SK-N-SH treated with all-trans-retinoic acid at 6 μM for 48 hours (cell line): Measurements from ENCODE around the gene ZNF227.

Experiments used
- ATAC-seq: fragments of 200-7000 bp; cut with Tn5 transposase; 3 replicates; pipeline ENCODE4 v1.9.1; 2020; ENCODE audit warnings: mild to moderate bottlenecking, moderate library complexity
- ARNTL ChIP-seq: fragments of 450-650 bp; formaldehyde crosslinking; IDR thresholded peaks from 2 replicates; pipeline ENCODE4 v1.5.0; 2020; ENCODE audit warnings: low read depth, mild to moderate bottlenecking, moderate library complexity, borderline replicate concordance
- BACH2 ChIP-seq: fragments of 250-450 bp; sonication (Bioruptor Pico); IDR thresholded peaks from 2 replicates; pipeline ENCODE4 v1.9.0; 2021; ENCODE audit warnings: mild to moderate bottlenecking, borderline replicate concordance
- CSDC2 ChIP-seq: fragments of 250-450 bp; sonication (Bioruptor Pico); IDR thresholded peaks from 2 replicates; pipeline ENCODE4 v1.5.0; 2020; ENCODE audit warnings: mild to moderate bottlenecking, moderate library complexity
- ESRRG ChIP-seq: fragments of 250-450 bp; sonication (Bioruptor Pico); IDR thresholded peaks from 2 replicates; pipeline ENCODE4 v1.6.1; 2021; ENCODE audit warnings: mild to moderate bottlenecking
- GLIS3 ChIP-seq: fragments of 250-450 bp; sonication (Bioruptor Pico); IDR thresholded peaks from 2 replicates; pipeline ENCODE4 v1.5.0; 2020; ENCODE audit warnings: mild to moderate bottlenecking, moderate library complexity
- ISL1 ChIP-seq: fragments of 250-450 bp; sonication (Bioruptor Pico); IDR thresholded peaks from 2 replicates; pipeline ENCODE4 v2.1.2; 2022; ENCODE audit warnings: mild to moderate bottlenecking, moderate library complexity
- OSR1 ChIP-seq: fragments of 250-450 bp; sonication (Bioruptor Pico); IDR thresholded peaks from 2 replicates; pipeline ENCODE4 v1.8.0; 2022; ENCODE audit warnings: moderate library complexity, mild to moderate bottlenecking, inconsistent platforms
- PPARA ChIP-seq: fragments of 250-450 bp; sonication (Bioruptor Pico); IDR thresholded peaks from 2 replicates; pipeline ENCODE4 v1.5.0; 2020; ENCODE audit warnings: mild to moderate bottlenecking, borderline replicate concordance
- TCF4 ChIP-seq: fragments of 250-450 bp; sonication (Bioruptor Pico); IDR thresholded peaks from 2 replicates; pipeline ENCODE4 v1.8.0; 2021; ENCODE audit warnings: mild to moderate bottlenecking, moderate library complexity, borderline replicate concordance
- TOX ChIP-seq: fragments of 250-450 bp; sonication (Bioruptor Pico); IDR thresholded peaks from 2 replicates; pipeline ENCODE4 v1.8.0; 2021; ENCODE audit warnings: mild to moderate bottlenecking, moderate library complexity, borderline replicate concordance
- ZC3H10 ChIP-seq: fragments of 250-450 bp; sonication (Bioruptor Pico); IDR thresholded peaks from 2 replicates; pipeline ENCODE4 v1.5.1; 2021; ENCODE audit warnings: mild to moderate bottlenecking, moderate library complexity
- ZFP3 ChIP-seq: fragments of 250-450 bp; sonication (Bioruptor Pico); IDR thresholded peaks from 2 replicates; pipeline ENCODE4 v1.5.0; 2020; ENCODE audit warnings: mild to moderate bottlenecking, moderate library complexity
- ZFP30 ChIP-seq: fragments of 450-650 bp; formaldehyde crosslinking; IDR thresholded peaks from 2 replicates; pipeline ENCODE4 v1.5.0; 2022; ENCODE audit warnings: mild to moderate bottlenecking, moderate library complexity
- ZNF565 ChIP-seq: fragments of 450-650 bp; formaldehyde crosslinking; conservative IDR thresholded peaks from 2 replicates; pipeline ENCODE4 v1.5.0; 2020; ENCODE audit warnings: low read depth, mild to moderate bottlenecking, moderate library complexity
- ZNF70 ChIP-seq: fragments of 450-650 bp; formaldehyde crosslinking; IDR thresholded peaks from 2 replicates; pipeline ENCODE4 v1.5.0; 2020; ENCODE audit warnings: mild to moderate bottlenecking, moderate library complexity
- ZNF8 ChIP-seq: fragments of 450-650 bp; formaldehyde crosslinking; IDR thresholded peaks from 2 replicates; pipeline ENCODE4 v1.5.0; 2020; ENCODE audit warnings: mild to moderate bottlenecking, moderate library complexity
- TF ChIP-seq, protein P1 (sequence below): fragments of 250-450 bp; sonication (Bioruptor Pico); IDR thresholded peaks from 2 replicates; pipeline ENCODE4 v1.5.1; 2020; ENCODE audit warnings: low read depth, mild to moderate bottlenecking, moderate library complexity
- TF ChIP-seq, protein P2 (sequence below): fragments of 250-450 bp; sonication (Bioruptor Pico); IDR thresholded peaks from 2 replicates; pipeline ENCODE4 v1.8.0; 2021; ENCODE audit warnings: low read depth, mild to moderate bottlenecking, moderate library complexity, borderline replicate concordance
- TF ChIP-seq, protein P3 (sequence below): fragments of 250-450 bp; sonication (Bioruptor Pico); IDR thresholded peaks from 2 replicates; pipeline ENCODE4 v1.5.0; 2020; ENCODE audit warnings: mild to moderate bottlenecking, moderate library complexity
- TF ChIP-seq, protein P4 (sequence below): fragments of 250-450 bp; sonication (Bioruptor Pico); IDR thresholded peaks from 2 replicates; pipeline ENCODE4 v1.5.1; 2021; ENCODE audit warnings: mild to moderate bottlenecking, moderate library complexity

The ZNF227 gene

DNA sequence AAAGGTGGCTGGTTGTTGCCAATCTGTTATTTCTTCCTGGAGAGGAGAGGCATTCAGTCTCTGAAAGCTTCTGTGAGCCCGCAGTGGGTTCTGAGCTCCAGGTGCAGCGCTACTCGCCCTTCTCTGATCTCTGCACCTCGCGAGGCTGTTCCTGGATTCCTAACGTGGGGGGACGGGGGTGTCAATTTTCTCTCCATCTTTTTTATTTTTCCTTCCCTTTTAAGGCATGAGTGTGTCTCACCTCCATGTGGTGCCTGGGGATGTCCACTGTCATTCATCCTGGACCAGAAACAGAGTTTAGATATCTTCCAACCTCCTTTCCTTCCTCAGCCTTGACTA is 48.0 kb downstream of the ZNF227 start:
- TF ChIP-seq, protein P1, sequence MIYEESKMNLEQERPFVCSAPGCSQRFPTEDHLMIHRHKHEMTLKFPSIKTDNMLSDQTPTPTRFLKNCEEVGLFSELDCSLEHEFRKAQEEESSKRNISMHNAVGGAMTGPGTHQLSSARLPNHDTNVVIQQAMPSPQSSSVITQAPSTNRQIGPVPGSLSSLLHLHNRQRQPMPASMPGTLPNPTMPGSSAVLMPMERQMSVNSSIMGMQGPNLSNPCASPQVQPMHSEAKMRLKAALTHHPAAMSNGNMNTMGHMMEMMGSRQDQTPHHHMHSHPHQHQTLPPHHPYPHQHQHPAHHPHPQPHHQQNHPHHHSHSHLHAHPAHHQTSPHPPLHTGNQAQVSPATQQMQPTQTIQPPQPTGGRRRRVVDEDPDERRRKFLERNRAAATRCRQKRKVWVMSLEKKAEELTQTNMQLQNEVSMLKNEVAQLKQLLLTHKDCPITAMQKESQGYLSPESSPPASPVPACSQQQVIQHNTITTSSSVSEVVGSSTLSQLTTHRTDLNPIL (CRISPR knock-in tag) = no peak
- TF ChIP-seq, protein P2, sequence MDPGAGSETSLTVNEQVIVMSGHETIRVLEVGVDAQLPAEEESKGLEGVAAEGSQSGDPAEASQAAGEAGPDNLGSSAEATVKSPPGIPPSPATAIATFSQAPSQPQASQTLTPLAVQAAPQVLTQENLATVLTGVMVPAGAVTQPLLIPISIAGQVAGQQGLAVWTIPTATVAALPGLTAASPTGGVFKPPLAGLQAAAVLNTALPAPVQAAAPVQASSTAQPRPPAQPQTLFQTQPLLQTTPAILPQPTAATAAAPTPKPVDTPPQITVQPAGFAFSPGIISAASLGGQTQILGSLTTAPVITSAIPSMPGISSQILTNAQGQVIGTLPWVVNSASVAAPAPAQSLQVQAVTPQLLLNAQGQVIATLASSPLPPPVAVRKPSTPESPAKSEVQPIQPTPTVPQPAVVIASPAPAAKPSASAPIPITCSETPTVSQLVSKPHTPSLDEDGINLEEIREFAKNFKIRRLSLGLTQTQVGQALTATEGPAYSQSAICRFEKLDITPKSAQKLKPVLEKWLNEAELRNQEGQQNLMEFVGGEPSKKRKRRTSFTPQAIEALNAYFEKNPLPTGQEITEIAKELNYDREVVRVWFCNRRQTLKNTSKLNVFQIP (CRISPR knock-in tag) = no peak
- TF ChIP-seq ISL1 (CRISPR knock-in tag) (no peak), OSR1 (no peak), ESRRG (CRISPR knock-in tag) (no peak), ARNTL (CRISPR knock-in tag) (no peak)

DNA sequence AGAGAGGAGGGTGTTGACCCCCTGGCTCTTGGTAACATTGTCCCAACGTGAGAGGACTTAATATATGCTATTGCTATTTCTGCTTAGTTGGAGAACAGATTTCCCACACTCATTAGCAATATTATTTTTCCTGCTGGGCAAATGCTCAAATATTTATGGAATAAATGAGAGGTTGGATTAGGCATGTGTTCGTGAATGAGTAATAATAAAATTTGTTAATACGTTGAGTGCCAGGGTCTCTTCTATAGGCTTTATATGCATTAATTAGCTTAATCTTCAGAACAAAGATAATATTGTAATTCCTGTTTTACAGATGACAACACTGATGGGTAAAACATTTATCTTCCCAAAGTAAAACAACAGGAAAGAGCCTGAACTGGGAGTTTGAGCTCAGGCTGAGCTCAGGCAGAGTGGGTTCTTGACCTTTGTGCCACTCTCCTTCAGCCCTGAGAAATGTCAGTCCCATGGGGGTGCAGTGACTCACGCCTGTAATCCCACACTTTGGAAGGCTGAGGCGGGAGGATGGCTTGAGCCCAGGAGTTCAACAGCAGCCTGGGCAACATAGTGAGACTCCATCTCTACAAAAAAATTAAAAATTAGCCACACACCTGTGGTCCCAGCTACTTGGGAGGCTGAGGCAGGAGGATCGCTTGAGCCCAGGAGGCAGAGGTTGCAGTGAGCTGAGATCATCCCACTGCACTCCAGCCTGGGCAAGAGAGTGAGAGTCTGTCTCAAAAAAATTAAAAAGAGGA is 48.5 kb downstream of the ZNF227 start:
- no peak for ATAC-seq
- no peak for TF ChIP-seq ZFP3 (CRISPR knock-in tag)
- no peak for TF ChIP-seq CSDC2 (CRISPR knock-in tag)
- TF ChIP-seq TCF4 (CRISPR knock-in tag) = no peak
- TF ChIP-seq TOX = no peak
- no peak for TF ChIP-seq ZNF565 (CRISPR knock-in tag)
- TF ChIP-seq ZC3H10 (CRISPR knock-in tag) = no peak
- no peak for TF ChIP-seq ARNTL (CRISPR knock-in tag)
- TF ChIP-seq, protein P3, sequence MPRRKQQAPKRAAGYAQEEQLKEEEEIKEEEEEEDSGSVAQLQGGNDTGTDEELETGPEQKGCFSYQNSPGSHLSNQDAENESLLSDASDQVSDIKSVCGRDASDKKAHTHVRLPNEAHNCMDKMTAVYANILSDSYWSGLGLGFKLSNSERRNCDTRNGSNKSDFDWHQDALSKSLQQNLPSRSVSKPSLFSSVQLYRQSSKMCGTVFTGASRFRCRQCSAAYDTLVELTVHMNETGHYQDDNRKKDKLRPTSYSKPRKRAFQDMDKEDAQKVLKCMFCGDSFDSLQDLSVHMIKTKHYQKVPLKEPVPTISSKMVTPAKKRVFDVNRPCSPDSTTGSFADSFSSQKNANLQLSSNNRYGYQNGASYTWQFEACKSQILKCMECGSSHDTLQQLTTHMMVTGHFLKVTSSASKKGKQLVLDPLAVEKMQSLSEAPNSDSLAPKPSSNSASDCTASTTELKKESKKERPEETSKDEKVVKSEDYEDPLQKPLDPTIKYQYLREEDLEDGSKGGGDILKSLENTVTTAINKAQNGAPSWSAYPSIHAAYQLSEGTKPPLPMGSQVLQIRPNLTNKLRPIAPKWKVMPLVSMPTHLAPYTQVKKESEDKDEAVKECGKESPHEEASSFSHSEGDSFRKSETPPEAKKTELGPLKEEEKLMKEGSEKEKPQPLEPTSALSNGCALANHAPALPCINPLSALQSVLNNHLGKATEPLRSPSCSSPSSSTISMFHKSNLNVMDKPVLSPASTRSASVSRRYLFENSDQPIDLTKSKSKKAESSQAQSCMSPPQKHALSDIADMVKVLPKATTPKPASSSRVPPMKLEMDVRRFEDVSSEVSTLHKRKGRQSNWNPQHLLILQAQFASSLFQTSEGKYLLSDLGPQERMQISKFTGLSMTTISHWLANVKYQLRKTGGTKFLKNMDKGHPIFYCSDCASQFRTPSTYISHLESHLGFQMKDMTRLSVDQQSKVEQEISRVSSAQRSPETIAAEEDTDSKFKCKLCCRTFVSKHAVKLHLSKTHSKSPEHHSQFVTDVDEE (CRISPR knock-in tag) = no peak
- no peak for TF ChIP-seq OSR1
- no peak for TF ChIP-seq ZFP30 (CRISPR knock-in tag)
- TF ChIP-seq GLIS3 (CRISPR knock-in tag) = no peak
- TF ChIP-seq ZNF8 = no peak
- TF ChIP-seq ZNF70 (CRISPR knock-in tag) = no peak
- TF ChIP-seq, protein P4, sequence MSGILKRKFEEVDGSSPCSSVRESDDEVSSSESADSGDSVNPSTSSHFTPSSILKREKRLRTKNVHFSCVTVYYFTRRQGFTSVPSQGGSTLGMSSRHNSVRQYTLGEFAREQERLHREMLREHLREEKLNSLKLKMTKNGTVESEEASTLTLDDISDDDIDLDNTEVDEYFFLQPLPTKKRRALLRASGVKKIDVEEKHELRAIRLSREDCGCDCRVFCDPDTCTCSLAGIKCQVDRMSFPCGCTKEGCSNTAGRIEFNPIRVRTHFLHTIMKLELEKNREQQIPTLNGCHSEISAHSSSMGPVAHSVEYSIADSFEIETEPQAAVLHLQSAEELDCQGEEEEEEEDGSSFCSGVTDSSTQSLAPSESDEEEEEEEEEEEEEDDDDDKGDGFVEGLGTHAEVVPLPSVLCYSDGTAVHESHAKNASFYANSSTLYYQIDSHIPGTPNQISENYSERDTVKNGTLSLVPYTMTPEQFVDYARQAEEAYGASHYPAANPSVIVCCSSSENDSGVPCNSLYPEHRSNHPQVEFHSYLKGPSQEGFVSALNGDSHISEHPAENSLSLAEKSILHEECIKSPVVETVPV = no peak
- TF ChIP-seq, protein P1 (CRISPR knock-in tag) = no peak
- no peak for TF ChIP-seq BACH2 (CRISPR knock-in tag)
- no peak for TF ChIP-seq ESRRG (CRISPR knock-in tag)
- no peak for TF ChIP-seq PPARA (CRISPR knock-in tag)
- no peak for TF ChIP-seq ISL1 (CRISPR knock-in tag)
- TF ChIP-seq, protein P2 (CRISPR knock-in tag) = no peak

More for the DNA sequence above, 48.0 kb downstream of the ZNF227 start:
- peak; percentile 51 for ATAC-seq
